Muscle of leg (tissue), 11 donors: ENCODE data around the gene PIP4K2A. TPM values are rescaled to one million over a fixed set of nuclear protein-coding genes. Genes with fewer than 3 reads are reported as not detected.
A peak's percentile ranks its signal among the peaks of the same experiment; 100 is the strongest.
"Not testable (repeated sequence)": the region's sequence is repeated elsewhere in the genome, so short reads cannot be mapped to it uniquely, and the experiment has no call there.

Experiments used
- DNase-seq: peaks from one replicate; pipeline ENCODE4 v3.0.0; 2013
- H3K27ac ChIP-seq: one replicate; pipeline ENCODE4 v1.5.1; 2013; ENCODE audit warnings: mild to moderate bottlenecking, low read length, control low read depth
- H3K27me3 ChIP-seq: one replicate; pipeline ENCODE4 v1.6.1; 2013; ENCODE audit warnings: low read length; ENCODE audit not compliant: control insufficient read depth, insufficient read depth
- H3K36me3 ChIP-seq: one replicate; pipeline ENCODE4 v1.6.1; 2013; ENCODE audit warnings: low read length; ENCODE audit not compliant: control insufficient read depth, insufficient read depth
- H3K4me1 ChIP-seq: one replicate; pipeline ENCODE4 v1.6.1; 2013; ENCODE audit warnings: low read length; ENCODE audit not compliant: control insufficient read depth, insufficient read depth
- H3K4me3 ChIP-seq: one replicate; pipeline ENCODE4 v1.5.1; 2013; ENCODE audit warnings: low read length, control low read depth
- H3K9me3 ChIP-seq: replicated peaks from 2 replicates; pipeline ENCODE4 v1.6.1; 2013; ENCODE audit warnings: low read depth, low read length; ENCODE audit not compliant: control insufficient read depth
- WGBS: methylation state at CpG from one replicate; pipeline ENCODE4 v1.1.5; 2013; ENCODE audit warnings: missing lambda C conversion rate; ENCODE audit not compliant: insufficient coverage; 5-methylcytosine and 5-hydroxymethylcytosine counted together
- polyA plus RNA-seq, 8 donors: library from polyadenylated mRNA; unstranded; fragments of 120-200 nt; gene quantifications; one replicate each; pipeline versions ENCODE4 v1.2.1 to v1.2.3, GENCODE V29; 2013; ENCODE audit warnings: inconsistent platforms in 1 of 8, low replicate concordance in 1 of 8; ENCODE audit not compliant: insufficient read length in 8 of 8, insufficient read depth in 1 of 8
- total RNA-seq: library from RNA; stranded (reverse); fragments of 120-200 nt; gene quantifications from one replicate; pipeline ENCODE4 v1.2.4, GENCODE V29; 2013

The PIP4K2A gene
- total and polyA plus RNA-seq, 9 donors: 15.4 to 22.4 (median 18.3) TPM

- WGBS: no CpG with 5 or more reads among the region's 2 CpGs
- not testable (repeated sequence) for H3K4me3 ChIP-seq, DNase-seq, H3K27me3 ChIP-seq, H3K27ac ChIP-seq, H3K4me1 ChIP-seq, H3K36me3 ChIP-seq, H3K9me3 ChIP-seq
Measured at GRCh38 chr10:22499973-22500372, 214.4 kb downstream of the PIP4K2A start.

DNA sequence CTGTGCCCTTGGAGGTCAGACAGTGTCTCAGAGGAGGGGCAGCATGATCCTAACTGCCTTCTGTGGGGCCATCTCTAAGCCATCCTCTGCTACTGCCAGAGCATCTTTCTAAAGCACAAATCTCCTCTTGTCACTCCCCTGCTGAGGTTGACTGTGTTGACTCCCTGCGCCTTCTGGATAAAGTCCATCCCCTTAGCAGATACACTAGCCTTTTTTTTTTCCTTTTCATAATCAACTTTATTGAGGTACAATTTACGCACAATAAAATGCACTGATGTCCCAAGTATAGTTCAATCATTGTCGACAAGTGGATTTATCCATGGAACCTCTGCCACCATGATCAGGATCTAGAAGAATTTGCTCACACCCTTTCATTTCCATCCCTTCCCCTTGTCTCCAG is 219.0 kb downstream of the PIP4K2A start:
- H3K4me3 ChIP-seq: no peak overlapping the region
- no peaks in the 10 kb centered on the region for H3K9me3 ChIP-seq
- WGBS: 100% methylated on average over 2 of the region's 3 CpGs
- H3K27me3 ChIP-seq: peaks cover 3% of the 10 kb centered on the region
- H3K27ac ChIP-seq: no peak overlapping the region
- no peaks in the 10 kb centered on the region for H3K36me3 ChIP-seq
- DNase-seq: no peak
- H3K4me1 ChIP-seq: no peaks in the 10 kb centered on the region

- H3K36me3 ChIP-seq: no peaks in the 10 kb centered on the region
- no peak overlapping the region for H3K4me3 ChIP-seq
- peaks cover 3% of the 10 kb centered on the region for H3K27me3 ChIP-seq
- 52% methylated on average over 2 of the region's 3 CpGs for WGBS
- no peaks in the 10 kb centered on the region for H3K9me3 ChIP-seq
- H3K4me1 ChIP-seq: no peaks in the 10 kb centered on the region
- no peak overlapping the region for H3K27ac ChIP-seq
- DNase-seq: no peak
Measured at GRCh38 chr10:22494007-22494406, 220.4 kb downstream of the PIP4K2A start.

GRCh38 chr10:22491931-22492615 is 222.3 kb downstream of the PIP4K2A start:
- no peak for DNase-seq
- Histone ChIP-seq H3K4me1 (no peaks in the 10 kb centered on the region), H3K27ac (no peak overlapping the region), H3K9me3 (no peaks in the 10 kb centered on the region), H3K4me3 (no peak overlapping the region), H3K36me3 (no peaks in the 10 kb centered on the region), H3K27me3 (no peaks in the 10 kb centered on the region)
- 50% methylated on average over 1 of the region's 2 CpGs for WGBS

DNA sequence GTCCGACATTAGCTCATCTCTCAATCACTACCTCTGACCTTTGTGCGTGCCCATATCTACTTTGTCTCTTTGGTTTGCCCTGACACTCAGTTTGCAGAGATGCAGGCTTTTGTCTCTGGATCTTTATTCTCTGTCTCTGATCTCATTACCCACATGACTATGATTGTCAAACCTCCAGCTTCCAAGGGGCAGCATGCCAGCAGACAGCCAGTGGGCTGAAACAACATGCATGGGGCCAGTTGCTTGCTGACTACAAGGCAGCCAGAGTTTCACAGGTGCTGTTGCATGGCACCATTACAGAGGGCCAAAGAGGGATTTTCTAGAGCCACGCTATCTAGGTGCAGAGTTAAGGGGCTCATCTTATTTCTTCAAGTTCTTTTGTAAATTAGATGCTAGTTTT is 222.9 kb downstream of the PIP4K2A start:
- Histone ChIP-seq H3K27me3 (no peaks in the 10 kb centered on the region), H3K4me1 (no peaks in the 10 kb centered on the region), H3K36me3 (no peaks in the 10 kb centered on the region), H3K27ac (no peak overlapping the region), H3K9me3 (no peaks in the 10 kb centered on the region), H3K4me3 (no peak overlapping the region)
- no peak for DNase-seq
- 100% methylated on average over 1 of the region's 3 CpGs for WGBS

DNA sequence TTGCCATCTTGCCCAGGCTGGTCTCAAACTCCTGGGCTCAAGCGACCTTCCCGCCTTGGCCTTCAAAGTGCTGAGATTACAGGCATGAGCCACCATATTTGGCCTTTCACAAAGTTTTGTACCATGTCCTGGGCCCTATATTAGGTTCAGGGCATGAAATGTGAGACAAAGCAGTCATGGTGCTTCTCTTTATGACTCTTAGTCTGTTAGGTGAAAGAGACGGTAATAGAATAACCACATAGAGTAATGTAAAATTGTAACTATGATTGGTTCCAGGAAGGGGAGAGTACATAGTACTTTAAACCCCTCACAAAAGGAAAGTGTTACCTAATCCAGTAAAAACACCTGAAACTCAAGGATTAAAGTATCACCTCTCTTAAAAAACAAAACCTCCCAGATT is 224.4 kb downstream of the PIP4K2A start:
- WGBS: 100% methylated on average over 1 of the region's 3 CpGs
- no peak for DNase-seq
- no peaks in the 10 kb centered on the region for H3K9me3 ChIP-seq
- no peaks in the 10 kb centered on the region for H3K4me1 ChIP-seq
- H3K27ac ChIP-seq: no peak overlapping the region
- no peak overlapping the region for H3K4me3 ChIP-seq
- H3K27me3 ChIP-seq: no peaks in the 10 kb centered on the region
- no peaks in the 10 kb centered on the region for H3K36me3 ChIP-seq

- Histone ChIP-seq H3K27ac (no peak overlapping the region), H3K27me3 (no peaks in the 10 kb centered on the region), H3K4me1 (no peaks in the 10 kb centered on the region), H3K36me3 (no peaks in the 10 kb centered on the region), H3K9me3 (no peaks in the 10 kb centered on the region), H3K4me3 (no peak overlapping the region)
- 100% methylated on average over 1 of the region's 4 CpGs for WGBS
- no peak for DNase-seq
Measured at GRCh38 chr10:22489467-22489866, 224.9 kb downstream of the PIP4K2A start.

DNA sequence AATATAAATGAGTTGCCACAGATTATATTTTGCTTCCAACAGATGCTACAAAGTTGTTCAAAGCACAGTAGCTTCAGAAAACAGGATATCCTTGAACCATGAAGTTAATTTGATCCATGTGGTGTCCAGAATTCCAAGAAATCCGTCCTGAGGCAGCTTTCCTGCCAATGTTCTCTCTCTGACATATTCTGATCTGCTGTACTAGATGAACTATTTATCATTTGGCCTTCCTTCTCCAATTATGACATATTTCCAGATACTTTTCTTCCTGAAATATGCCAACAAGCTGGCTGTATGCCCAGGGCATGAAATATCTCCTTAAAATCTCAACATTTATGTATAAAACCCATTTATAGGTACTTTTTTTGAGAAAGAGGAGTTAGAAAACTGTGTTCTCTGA is 227.9 kb downstream of the PIP4K2A start:
- Histone ChIP-seq H3K27me3 (no peaks in the 10 kb centered on the region), H3K4me1 (no peaks in the 10 kb centered on the region), H3K4me3 (no peak overlapping the region), H3K27ac (no peak overlapping the region), H3K36me3 (no peaks in the 10 kb centered on the region), H3K9me3 (no peaks in the 10 kb centered on the region)
- WGBS: no CpG with 5 or more reads among the region's 1 CpG
- peak; percentile 26 for DNase-seq

Other genes starting within 250 kb of the PIP4K2A start
- not detected for gene ARMC3, start 213.5 kb upstream of the PIP4K2A start, total RNA-seq
- under 1 TPM in 6 of 8 donors, not detected in 2; 0.04 to 0.56 (median 0.22) TPM for gene ARMC3, start 213.5 kb upstream of the PIP4K2A start, polyA plus RNA-seq